ENCODE data around the gene PSMD12. TPM values are rescaled to one million over a fixed set of nuclear protein-coding genes. Genes with fewer than 3 reads are reported as not detected.
"Not testable (repeated sequence)": the region's sequence is repeated elsewhere in the genome, so short reads cannot be mapped to it uniquely, and the experiment has no call there.

Gene PSMD12
- total RNA-seq, 1 experiment from 2014 or later = 93.1 TPM

DNA sequence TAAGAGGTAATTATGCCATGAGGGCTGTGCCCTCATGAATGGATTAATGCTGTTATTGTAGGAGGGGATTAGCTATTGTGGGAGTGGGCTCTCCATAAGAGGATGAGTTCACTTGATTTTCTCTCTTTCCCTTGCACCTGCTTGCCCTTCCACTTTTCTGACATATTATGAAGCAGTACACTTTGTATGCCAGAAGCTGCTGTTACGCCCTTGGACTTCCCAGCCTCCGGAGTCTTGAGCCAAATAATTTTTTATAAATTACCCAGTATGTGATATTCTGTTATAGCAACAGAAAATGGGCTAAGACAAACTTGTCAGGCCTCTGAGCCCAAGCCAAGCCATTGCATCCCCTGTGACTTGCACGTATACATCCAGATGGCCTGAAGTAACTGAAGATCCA is 38.4 kb downstream of the PSMD12 start:
- H3K9me3 Mint-ChIP-seq (ENCODE audit: unreplicated experiment) = peaks cover 8% of the 10 kb centered on the region
- DNase-seq (ENCODE audit: unreplicated experiment) = no peak
- H3K4me3 Mint-ChIP-seq (ENCODE audit: unreplicated experiment) = no peak overlapping the region
- ChIA-PET CTCF (no interaction called here), POLR2A (no interaction called here)
- H3K27ac Mint-ChIP-seq (ENCODE audit: low read depth, unreplicated experiment) = no peak overlapping the region
- H3K27me3 Mint-ChIP-seq (ENCODE audit: insufficient read depth, unreplicated experiment) = no peaks in the 10 kb centered on the region
- TF ChIP-seq, protein P1, sequence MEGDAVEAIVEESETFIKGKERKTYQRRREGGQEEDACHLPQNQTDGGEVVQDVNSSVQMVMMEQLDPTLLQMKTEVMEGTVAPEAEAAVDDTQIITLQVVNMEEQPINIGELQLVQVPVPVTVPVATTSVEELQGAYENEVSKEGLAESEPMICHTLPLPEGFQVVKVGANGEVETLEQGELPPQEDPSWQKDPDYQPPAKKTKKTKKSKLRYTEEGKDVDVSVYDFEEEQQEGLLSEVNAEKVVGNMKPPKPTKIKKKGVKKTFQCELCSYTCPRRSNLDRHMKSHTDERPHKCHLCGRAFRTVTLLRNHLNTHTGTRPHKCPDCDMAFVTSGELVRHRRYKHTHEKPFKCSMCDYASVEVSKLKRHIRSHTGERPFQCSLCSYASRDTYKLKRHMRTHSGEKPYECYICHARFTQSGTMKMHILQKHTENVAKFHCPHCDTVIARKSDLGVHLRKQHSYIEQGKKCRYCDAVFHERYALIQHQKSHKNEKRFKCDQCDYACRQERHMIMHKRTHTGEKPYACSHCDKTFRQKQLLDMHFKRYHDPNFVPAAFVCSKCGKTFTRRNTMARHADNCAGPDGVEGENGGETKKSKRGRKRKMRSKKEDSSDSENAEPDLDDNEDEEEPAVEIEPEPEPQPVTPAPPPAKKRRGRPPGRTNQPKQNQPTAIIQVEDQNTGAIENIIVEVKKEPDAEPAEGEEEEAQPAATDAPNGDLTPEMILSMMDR (IDR thresholded peaks at IDR 0.05; ENCODE audit: unreplicated experiment) = no peak
- intact Hi-C loops (cut with micrococcal nuclease) = no loop called here
- BruUV-seq (replicated peaks) = no TSS peak
- no peaks in the 10 kb centered on the region for H3K4me1 Mint-ChIP-seq (ENCODE audit: insufficient read depth, unreplicated experiment)
- no peaks in the 10 kb centered on the region for H3K36me3 Mint-ChIP-seq (ENCODE audit: insufficient read depth, unreplicated experiment)

DNA sequence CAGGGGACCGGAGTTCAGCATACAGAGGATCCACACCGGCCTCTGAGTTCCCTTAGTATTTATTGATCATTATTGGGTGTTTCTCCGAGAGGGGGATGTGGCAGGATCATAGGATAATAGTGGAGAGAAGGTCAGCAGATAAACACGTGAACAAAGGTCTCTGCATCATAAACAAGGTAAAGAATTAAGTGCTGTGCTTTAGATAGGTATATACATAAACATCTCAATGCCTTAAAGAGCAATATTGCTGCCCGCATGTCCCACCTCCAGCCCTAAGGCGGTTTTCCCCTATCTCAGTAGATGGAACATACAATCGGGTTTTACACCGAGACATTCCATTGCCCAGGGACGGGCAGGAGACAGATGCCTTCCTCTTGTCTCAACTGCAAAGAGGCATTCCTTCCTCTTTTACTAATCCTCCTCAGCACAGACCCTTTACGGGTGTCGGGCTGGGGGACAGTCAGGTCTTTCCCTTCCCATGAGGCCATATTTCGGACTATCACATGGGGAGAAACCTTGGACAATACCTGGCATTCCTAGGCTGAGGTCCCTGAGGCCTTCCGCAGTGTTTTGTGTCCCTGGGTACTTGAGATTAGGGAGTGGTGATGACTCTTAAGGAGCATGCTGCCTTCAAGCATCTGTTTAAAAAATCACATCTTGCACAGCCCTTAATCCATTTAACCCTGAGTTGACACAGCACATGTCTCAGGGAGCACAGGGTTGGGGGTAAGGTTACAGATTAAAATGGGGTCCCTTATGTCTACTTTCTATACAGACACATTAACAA is 39.2 kb downstream of the PSMD12 start:
- H3K36me3 Mint-ChIP-seq (ENCODE audit: insufficient read depth, unreplicated experiment); CTCF ChIA-PET; DNase-seq (ENCODE audit: unreplicated experiment); H3K4me3 Mint-ChIP-seq (ENCODE audit: unreplicated experiment); H3K27ac Mint-ChIP-seq (ENCODE audit: low read depth, unreplicated experiment); BruUV-seq (replicated peaks); intact Hi-C loops (cut with micrococcal nuclease); H3K9me3 Mint-ChIP-seq (ENCODE audit: unreplicated experiment); POLR2A ChIA-PET; H3K4me1 Mint-ChIP-seq (ENCODE audit: insufficient read depth, unreplicated experiment); H3K27me3 Mint-ChIP-seq (ENCODE audit: insufficient read depth, unreplicated experiment): not testable (repeated sequence)

DNA sequence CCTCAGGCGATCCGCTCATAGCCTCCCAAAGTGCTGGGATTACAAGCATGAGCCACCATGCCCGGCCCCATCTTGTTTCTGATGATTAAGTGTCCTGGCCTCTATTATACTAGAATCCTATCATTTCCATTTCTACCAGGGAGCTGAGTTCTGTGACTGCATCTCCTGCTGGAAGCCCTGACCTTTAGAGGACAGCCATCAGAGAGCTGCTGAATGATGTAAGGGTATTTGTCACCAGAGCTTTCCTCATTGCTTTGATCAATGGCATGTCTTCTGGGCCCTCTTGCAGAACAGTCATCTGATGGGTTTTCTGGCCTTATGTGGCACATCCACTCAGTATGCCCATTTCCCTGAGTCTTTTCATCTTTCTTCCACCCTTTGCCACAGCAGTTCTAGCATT is 39.9 kb downstream of the PSMD12 start:
- no peak overlapping the region for H3K4me3 Mint-ChIP-seq (ENCODE audit: unreplicated experiment)
- no peak overlapping the region for H3K27ac Mint-ChIP-seq (ENCODE audit: low read depth, unreplicated experiment)
- TF ChIP-seq, protein P1 (IDR thresholded peaks at IDR 0.05; ENCODE audit: unreplicated experiment) = no peak
- intact Hi-C loops (cut with micrococcal nuclease) = no loop called here
- H3K9me3 Mint-ChIP-seq (ENCODE audit: unreplicated experiment) = peaks cover 8% of the 10 kb centered on the region
- H3K27me3 Mint-ChIP-seq (ENCODE audit: insufficient read depth, unreplicated experiment) = no peaks in the 10 kb centered on the region
- ChIA-PET CTCF (no interaction called here), POLR2A (no interaction called here)
- no peak for DNase-seq (ENCODE audit: unreplicated experiment)
- BruUV-seq (replicated peaks) = no TSS peak
- H3K4me1 Mint-ChIP-seq (ENCODE audit: insufficient read depth, unreplicated experiment) = no peaks in the 10 kb centered on the region
- H3K36me3 Mint-ChIP-seq (ENCODE audit: insufficient read depth, unreplicated experiment) = no peaks in the 10 kb centered on the region

DNA sequence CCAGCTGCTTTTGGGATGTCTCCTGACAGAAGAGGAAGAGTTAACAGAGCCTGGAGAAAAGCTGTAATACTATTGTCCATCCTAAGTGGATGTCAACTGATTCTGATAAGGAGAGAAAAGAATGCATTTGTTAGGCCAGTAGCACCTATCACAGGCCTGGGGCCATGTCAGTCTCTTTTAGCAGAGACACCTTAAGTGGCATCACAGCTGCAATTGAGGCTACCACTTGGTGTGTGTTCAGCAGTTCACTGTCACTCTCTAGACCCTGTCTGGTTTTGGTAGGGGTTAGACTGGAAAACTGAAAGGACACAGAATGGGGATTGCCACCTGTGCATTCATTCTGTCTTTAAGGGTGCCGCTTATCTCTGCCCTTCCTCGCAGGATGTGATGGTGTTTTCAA is 42.0 kb downstream of the PSMD12 start:
- TF ChIP-seq, protein P1 (IDR thresholded peaks at IDR 0.05; ENCODE audit: unreplicated experiment) = no peak
- CTCF ChIA-PET = no interaction called here
- H3K9me3 Mint-ChIP-seq (ENCODE audit: unreplicated experiment) = peaks cover 8% of the 10 kb centered on the region
- H3K27ac Mint-ChIP-seq (ENCODE audit: low read depth, unreplicated experiment) = no peak overlapping the region
- POLR2A ChIA-PET = no interaction called here
- H3K4me1 Mint-ChIP-seq (ENCODE audit: insufficient read depth, unreplicated experiment) = no peaks in the 10 kb centered on the region
- H3K4me3 Mint-ChIP-seq (ENCODE audit: unreplicated experiment) = no peak overlapping the region
- H3K36me3 Mint-ChIP-seq (ENCODE audit: insufficient read depth, unreplicated experiment) = no peaks in the 10 kb centered on the region
- H3K27me3 Mint-ChIP-seq (ENCODE audit: insufficient read depth, unreplicated experiment) = no peaks in the 10 kb centered on the region
- no TSS peak for BruUV-seq (replicated peaks)
- DNase-seq (ENCODE audit: unreplicated experiment) = no peak
- intact Hi-C loops (cut with micrococcal nuclease) = no loop called here

DNA sequence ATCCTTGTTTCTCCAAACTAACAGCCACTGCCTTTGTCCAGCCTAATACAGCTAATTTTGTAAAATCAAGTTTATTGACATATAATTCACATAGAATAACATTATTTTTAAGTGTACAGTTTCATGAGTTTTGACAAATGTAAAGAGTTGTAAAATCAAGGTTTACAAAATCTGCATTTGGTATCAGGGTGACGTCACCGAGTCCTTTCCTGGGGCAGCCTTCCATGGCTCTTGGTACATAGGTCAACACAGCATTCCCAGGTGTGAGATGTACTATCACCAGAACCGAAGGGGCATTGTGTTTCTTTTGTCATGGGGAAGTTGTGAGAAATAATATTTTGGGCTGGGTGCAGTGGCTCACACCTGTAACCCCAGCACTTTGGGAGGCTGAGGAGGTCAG is 42.9 kb downstream of the PSMD12 start:
- Mint-ChIP-seq H3K36me3 (ENCODE audit: insufficient read depth, unreplicated experiment) (no peaks in the 10 kb centered on the region), H3K27me3 (ENCODE audit: insufficient read depth, unreplicated experiment) (no peaks in the 10 kb centered on the region), H3K27ac (ENCODE audit: low read depth, unreplicated experiment) (no peak overlapping the region), H3K4me3 (ENCODE audit: unreplicated experiment) (no peak overlapping the region), H3K4me1 (ENCODE audit: insufficient read depth, unreplicated experiment) (no peaks in the 10 kb centered on the region), H3K9me3 (ENCODE audit: unreplicated experiment) (peaks cover 5% of the 10 kb centered on the region)
- BruUV-seq (replicated peaks) = no TSS peak
- CTCF ChIA-PET = no interaction called here
- TF ChIP-seq, protein P1 (IDR thresholded peaks at IDR 0.05; ENCODE audit: unreplicated experiment) = no peak
- no peak for DNase-seq (ENCODE audit: unreplicated experiment)
- POLR2A ChIA-PET = no interaction called here
- intact Hi-C loops (cut with micrococcal nuclease) = no loop called here

All from MCF 10A (cell line).